K562 (cell line): ENCODE data around the gene CYP46A1. TPM values are rescaled to one million over a fixed set of nuclear protein-coding genes. Genes with fewer than 3 reads are reported as not detected.

ENCODE experiments used
- ATAC-seq: fragments of 200-7000 bp; cut with Tn5 transposase; 3 replicates; pipeline ENCODE4 v1.9.1; 2020; ENCODE audit warnings: moderate library complexity
- BruUV-seq: library from RNA; stranded (reverse); fragments of 400-500 nt; replicated peaks from 2 replicates; lab custom pipeline; 2021; lab: Mats Ljungman, UMichigan
- CTCF ChIA-PET: fragments of 300-600 bp; formaldehyde crosslinking; extraction: SDS; loops from one replicate; lab custom pipeline; 2021; ENCODE audit warnings: low intra/inter-chr PET ratio; lab: Yijun Ruan, JAX
- POLR2A ChIA-PET: fragments of 300-600, 350-650 bp; sonication (Branson Sonifier 250); formaldehyde crosslinking; extraction: SDS; loops from one replicate; lab custom pipeline; 2021; ENCODE audit warnings: antibody characterized with exemption, inconsistent platforms; lab: Yijun Ruan, JAX
- DNase-seq, 4 experiments: peaks; one replicate each; pipeline versions ENCODE4 v3.0.0 to v3.0.0-alpha.2; 2011 to 2018; ENCODE audit warnings: low spot score in 3 of 4, mixed read lengths in 3 of 4; ENCODE audit errors: extremely low read depth in 1 of 4
- FAIRE-seq: peaks from 2 replicates; lab custom pipeline; 2011; peaks lifted over from hg19 to GRCh38; lab: Jason Lieb, UNC
- H2AFZ ChIP-seq: 2 replicates; pipeline ENCODE4 v1.6.0; 2011; ENCODE audit warnings: low read depth, low read length, control low read depth, inconsistent platforms
- H3K27ac ChIP-seq: fragments of 200-600 bp; 3 replicates; pipeline ENCODE4 v1.8.0; 2011; ENCODE audit warnings: low read depth, mild to moderate bottlenecking, control low read depth, inconsistent platforms, low read length, moderate library complexity, mixed read lengths; ENCODE audit errors: extremely low read depth
- H3K27me3 ChIP-seq, 2 experiments: fragments of 300-600 bp in 1 of 2; 2 replicates in 1 of 2; 3 replicates in 1 of 2; pipeline versions ENCODE4 v1.6.0 to v1.8.0; 2011; ENCODE audit warnings: inconsistent platforms in 2 of 2, low read length in 2 of 2, mild to moderate bottlenecking in 1 of 2, mixed read lengths in 1 of 2, moderate library complexity in 1 of 2; ENCODE audit not compliant: control insufficient read depth in 2 of 2, insufficient read depth in 2 of 2
- H3K36me3 ChIP-seq: fragments of 300-600 bp; 3 replicates; pipeline ENCODE4 v1.8.0; 2011; ENCODE audit warnings: mild to moderate bottlenecking, low read length, inconsistent platforms; ENCODE audit not compliant: control insufficient read depth, insufficient read depth
- H3K4me1 ChIP-seq, 2 experiments: fragments of 200-600 bp in 1 of 2; replicated peaks in 1 of 2; 2 replicates in 1 of 2; 3 replicates in 1 of 2; pipeline versions ENCODE4 v1.5.1 to v1.8.0; 2011; ENCODE audit warnings: inconsistent platforms in 2 of 2, low read length in 2 of 2, mild to moderate bottlenecking in 1 of 2, mixed read lengths in 1 of 2, moderate library complexity in 1 of 2; ENCODE audit not compliant: control insufficient read depth in 2 of 2, insufficient read depth in 2 of 2
- H3K4me2 ChIP-seq: 2 replicates; pipeline ENCODE4 v1.6.1; 2011; ENCODE audit warnings: low read length, control low read depth, inconsistent platforms, mixed read lengths; ENCODE audit not compliant: insufficient read depth
- H3K4me3 ChIP-seq: fragments of 200-600 bp; sonication (generic), shearing (Covaris generic); 2 replicates; pipeline ENCODE4 v1.5.1; 2016; ENCODE audit warnings: control low read depth, inconsistent platforms
- H3K79me2 ChIP-seq: fragments of 200-600 bp; 3 replicates; pipeline ENCODE4 v1.8.0; 2011; ENCODE audit warnings: low read length, inconsistent platforms; ENCODE audit not compliant: control insufficient read depth, insufficient read depth
- H3K9ac ChIP-seq, 2 experiments: 2 replicates each; pipeline versions ENCODE4 v1.6.0 to v1.6.1; 2011; ENCODE audit warnings: low read depth in 2 of 2, low read length in 2 of 2, control low read depth in 1 of 2, inconsistent platforms in 1 of 2, mild to moderate bottlenecking in 1 of 2, mixed read lengths in 1 of 2; ENCODE audit not compliant: insufficient read depth in 1 of 2
- H3K9me1 ChIP-seq: one replicate; pipeline ENCODE4 v1.6.0; 2011; ENCODE audit warnings: inconsistent platforms, mild to moderate bottlenecking, low read length, moderate library complexity; ENCODE audit not compliant: control insufficient read depth, insufficient read depth
- H3K9me3 ChIP-seq: replicated peaks from 2 replicates; pipeline ENCODE4 v1.5.1; 2011; ENCODE audit warnings: low read depth, low read length, inconsistent platforms; ENCODE audit not compliant: control insufficient read depth, insufficient read depth
- H4K20me1 ChIP-seq: replicated peaks from 2 replicates; pipeline ENCODE4 v1.6.1; 2011; ENCODE audit warnings: low read length, inconsistent platforms, mixed read lengths; ENCODE audit not compliant: control insufficient read depth, insufficient read depth
- BCOR ChIP-seq: fragments of 450-650 bp; IDR thresholded peaks from 2 replicates; pipeline ENCODE4 v1.6.1; 2016
- FOXA3 ChIP-seq, 2 experiments: fragments of 450-650 bp in 1 of 2; sonication (generic) in 1 of 2; formaldehyde crosslinking; IDR thresholded peaks in 1 of 2; conservative IDR thresholded peaks in 1 of 2; 2 replicates each; pipeline versions ENCODE4 v1.4.0 to v1.8.0; 2020 to 2022; ENCODE audit warnings: mild to moderate bottlenecking in 2 of 2, missing genetic modification reagents in 1 of 2
- MTA1 ChIP-seq: fragments of 450-650 bp; IDR thresholded peaks from 2 replicates; pipeline ENCODE4 v1.6.1; 2017; ENCODE audit warnings: borderline replicate concordance
- POLR2A ChIP-seq: fragments of 450-650 bp; conservative IDR thresholded peaks from 2 replicates; pipeline ENCODE4 v1.6.1; 2016
- RBM25 ChIP-seq: fragments of 200-400 bp; formaldehyde crosslinking; IDR thresholded peaks from 2 replicates; pipeline ENCODE4 v1.6.1; 2018; ENCODE audit warnings: low read length, low read depth, moderate library complexity; ENCODE audit not compliant: severe bottlenecking
- RFX5 ChIP-seq: IDR thresholded peaks from 2 replicates; pipeline ENCODE4 v1.6.1; 2011; ENCODE audit warnings: low read depth, mild to moderate bottlenecking, improper control_type of control experiment, low read length
- ZBTB7A ChIP-seq: IDR thresholded peaks from 2 replicates; pipeline ENCODE4 v1.6.1; 2011; ENCODE audit warnings: low read depth, mild to moderate bottlenecking, low read length, moderate library complexity, borderline replicate concordance; ENCODE audit not compliant: control insufficient read depth
- ZFP36 ChIP-seq: fragments of 150-350 bp; IDR thresholded peaks from 2 replicates; pipeline ENCODE4 v1.6.1; 2018; ENCODE audit warnings: low read length, low read depth; ENCODE audit not compliant: partially characterized antibody
- WGBS: fragments of 100-300 bp; shearing (Covaris generic); methylation state at CpG from one replicate; pipeline ENCODE4 v1.1.6; 2016; ENCODE audit warnings: low coverage, mixed read lengths; ENCODE audit not compliant: insufficient coverage; ENCODE audit errors: missing lambda C conversion rate; 5-methylcytosine and 5-hydroxymethylcytosine counted together
- in situ Hi-C: fragments of 300-500 bp; cut with MboI; formaldehyde crosslinking; loops from 4 replicates; pipeline ENCODE4 v1.15.0; 2018; ENCODE audit warnings: inconsistent platforms, mixed read lengths
- intact Hi-C: fragments of 100-400 bp; cut with micrococcal nuclease; formaldehyde crosslinking; loops from 2 replicates; pipeline ENCODE4 v1.14.2; 2022
- polyA plus RNA-seq, 8 experiments: library from polyadenylated mRNA; depleted of rRNA in 4 of 8; stranded (reverse) in 5 of 8; unstranded in 3 of 8; fragments of >200 nt; fragmentation: Nextera tagmentation in 2 of 8; fragmentation: Illumina TruSeq in 1 of 8; extraction: Ambion mirVana in 2 of 8; extraction: Trizol in 1 of 8; gene quantifications; 2 replicates each; pipeline versions ENCODE4 v1.2.1 to v1.2.3, GENCODE V29; 2011 to 2014; ENCODE audit warnings: inconsistent platforms in 1 of 8, missing spikeins in 1 of 8
- total RNA-seq, 7 experiments: library from RNA; depleted of rRNA in 6 of 7; stranded (reverse); fragments of >200 nt in 6 of 7; fragmentation: Illumina TruSeq in 2 of 7; extraction: Trizol in 2 of 7; gene quantifications; 2 replicates each; pipeline versions ENCODE4 v1.2.1 to v1.2.3, GENCODE V29; 2011 to 2021; ENCODE audit warnings: low replicate concordance in 1 of 7
- TF ChIP-seq, protein P1 (sequence below): sonication (generic); formaldehyde crosslinking; IDR thresholded peaks from 2 replicates; pipeline ENCODE4 v1.8.1; 2023; ENCODE audit warnings: mild to moderate bottlenecking, missing genetic modification reagents
- TF ChIP-seq, protein P2 (sequence below): IDR thresholded peaks from 3 replicates; pipeline ENCODE4 v1.6.1; 2011; ENCODE audit warnings: borderline replicate concordance, mild to moderate bottlenecking, moderate library complexity; ENCODE audit not compliant: insufficient read length; ENCODE audit errors: extremely low read depth

CYP46A1 gene
- total and polyA plus RNA-seq, 9 of the 15 experiments (the other 6 are each of a cell fraction or from before 2014, with no cell fraction given), result not detected

DNA sequence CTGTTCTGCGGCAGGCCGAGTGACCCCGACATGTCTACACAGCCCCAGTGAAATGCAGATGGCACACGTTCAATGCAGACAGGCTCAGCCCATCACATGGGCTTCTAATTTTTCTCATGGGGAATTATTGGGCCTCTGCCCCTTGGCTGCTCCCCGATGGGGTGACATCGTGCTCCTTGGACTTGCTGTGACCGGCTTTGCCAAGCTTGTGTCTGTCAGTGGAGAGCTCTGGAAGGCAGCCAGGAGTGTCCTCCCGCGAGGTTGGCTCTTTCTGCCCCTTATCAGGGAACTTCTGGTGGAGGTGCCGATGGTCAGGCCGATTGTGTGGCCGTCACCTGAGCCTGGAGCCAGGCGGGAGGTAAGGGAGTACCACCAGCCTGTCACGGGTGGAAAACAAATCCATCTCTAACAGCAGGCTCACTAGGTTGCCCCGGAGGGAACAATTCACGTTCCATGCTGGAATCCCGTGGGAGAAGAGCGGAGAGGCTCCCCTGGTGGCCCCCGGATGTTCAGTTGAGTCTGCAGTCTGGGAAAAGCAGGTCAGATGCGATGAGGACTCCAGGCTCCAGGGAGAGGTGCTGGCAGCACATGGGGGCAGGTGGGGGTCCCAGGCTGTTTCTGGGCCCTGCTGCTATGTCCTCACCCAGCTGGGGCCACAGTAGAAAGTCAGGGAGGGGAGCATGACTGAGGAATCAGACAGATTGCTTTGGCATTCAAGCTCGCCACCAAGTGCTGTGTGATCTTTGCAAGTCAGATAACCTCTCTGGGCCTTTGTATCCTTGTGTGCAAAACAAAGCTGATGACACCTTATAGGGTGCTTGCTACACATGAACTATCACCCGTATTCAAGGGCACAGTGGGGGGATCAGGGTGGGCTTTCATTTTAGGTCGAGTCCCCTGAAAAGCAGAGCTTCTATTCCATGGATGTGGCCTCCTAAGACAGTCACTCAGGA is 65.9 kb downstream of the CYP46A1 start:
- no peaks in the 10 kb centered on the region for H3K9me3 ChIP-seq
- H3K27ac ChIP-seq, result no peak overlapping the region
- TF ChIP-seq RBM25 (peak; percentile 79), ZFP36 (peak; percentile 58), FOXA3 (CRISPR knock-in tag; conservative IDR thresholded peaks at IDR 0.05 in 1 of 2, IDR thresholded peaks at IDR 0.05 in 1 of 2) (no peak), MTA1 (no peak), ZBTB7A (no peak), POLR2A (no peak), BCOR (peak; percentile 73), RFX5 (no peak)
- TF ChIP-seq, protein P1, sequence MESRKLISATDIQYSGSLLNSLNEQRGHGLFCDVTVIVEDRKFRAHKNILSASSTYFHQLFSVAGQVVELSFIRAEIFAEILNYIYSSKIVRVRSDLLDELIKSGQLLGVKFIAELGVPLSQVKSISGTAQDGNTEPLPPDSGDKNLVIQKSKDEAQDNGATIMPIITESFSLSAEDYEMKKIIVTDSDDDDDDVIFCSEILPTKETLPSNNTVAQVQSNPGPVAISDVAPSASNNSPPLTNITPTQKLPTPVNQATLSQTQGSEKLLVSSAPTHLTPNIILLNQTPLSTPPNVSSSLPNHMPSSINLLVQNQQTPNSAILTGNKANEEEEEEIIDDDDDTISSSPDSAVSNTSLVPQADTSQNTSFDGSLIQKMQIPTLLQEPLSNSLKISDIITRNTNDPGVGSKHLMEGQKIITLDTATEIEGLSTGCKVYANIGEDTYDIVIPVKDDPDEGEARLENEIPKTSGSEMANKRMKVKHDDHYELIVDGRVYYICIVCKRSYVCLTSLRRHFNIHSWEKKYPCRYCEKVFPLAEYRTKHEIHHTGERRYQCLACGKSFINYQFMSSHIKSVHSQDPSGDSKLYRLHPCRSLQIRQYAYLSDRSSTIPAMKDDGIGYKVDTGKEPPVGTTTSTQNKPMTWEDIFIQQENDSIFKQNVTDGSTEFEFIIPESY (CRISPR knock-in tag), result no peak
- TF ChIP-seq, protein P2, sequence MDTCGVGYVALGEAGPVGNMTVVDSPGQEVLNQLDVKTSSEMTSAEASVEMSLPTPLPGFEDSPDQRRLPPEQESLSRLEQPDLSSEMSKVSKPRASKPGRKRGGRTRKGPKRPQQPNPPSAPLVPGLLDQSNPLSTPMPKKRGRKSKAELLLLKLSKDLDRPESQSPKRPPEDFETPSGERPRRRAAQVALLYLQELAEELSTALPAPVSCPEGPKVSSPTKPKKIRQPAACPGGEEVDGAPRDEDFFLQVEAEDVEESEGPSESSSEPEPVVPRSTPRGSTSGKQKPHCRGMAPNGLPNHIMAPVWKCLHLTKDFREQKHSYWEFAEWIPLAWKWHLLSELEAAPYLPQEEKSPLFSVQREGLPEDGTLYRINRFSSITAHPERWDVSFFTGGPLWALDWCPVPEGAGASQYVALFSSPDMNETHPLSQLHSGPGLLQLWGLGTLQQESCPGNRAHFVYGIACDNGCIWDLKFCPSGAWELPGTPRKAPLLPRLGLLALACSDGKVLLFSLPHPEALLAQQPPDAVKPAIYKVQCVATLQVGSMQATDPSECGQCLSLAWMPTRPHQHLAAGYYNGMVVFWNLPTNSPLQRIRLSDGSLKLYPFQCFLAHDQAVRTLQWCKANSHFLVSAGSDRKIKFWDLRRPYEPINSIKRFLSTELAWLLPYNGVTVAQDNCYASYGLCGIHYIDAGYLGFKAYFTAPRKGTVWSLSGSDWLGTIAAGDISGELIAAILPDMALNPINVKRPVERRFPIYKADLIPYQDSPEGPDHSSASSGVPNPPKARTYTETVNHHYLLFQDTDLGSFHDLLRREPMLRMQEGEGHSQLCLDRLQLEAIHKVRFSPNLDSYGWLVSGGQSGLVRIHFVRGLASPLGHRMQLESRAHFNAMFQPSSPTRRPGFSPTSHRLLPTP, result no peak
- H3K36me3 ChIP-seq, result no peaks in the 10 kb centered on the region
- peaks cover 0 to 12% of the 10 kb centered on the region in 2 experiments; a peak in 2 of 5 replicates for H3K4me1 ChIP-seq
- H3K4me3 ChIP-seq, result no peak overlapping the region
- no peak for FAIRE-seq
- no peaks in the 10 kb centered on the region; the same call in 1 of the 2 replicates for H4K20me1 ChIP-seq
- ChIA-PET POLR2A (interaction anchor here (0.7 kb wide), 1 partner anchor 303 kb away, joined by 3 read pairs; no protein-coding TSS in a partner anchor), CTCF (no interaction called here)
- peaks cover 3 to 65% of the 10 kb centered on the region in 2 experiments; a peak in 4 of 5 replicates for H3K27me3 ChIP-seq
- intact Hi-C loops (no loop called here), in situ Hi-C loops (no loop called here)
- no peaks in the 10 kb centered on the region for H3K79me2 ChIP-seq
- H3K9ac ChIP-seq, result no peak overlapping the region
- no TSS peak for BruUV-seq
- 7% methylated on average over 23 of the region's 23 CpGs for WGBS
- no peaks in the 10 kb centered on the region for H3K9me1 ChIP-seq
- no peak overlapping the region for H2AFZ ChIP-seq
- no peak for ATAC-seq
- H3K4me2 ChIP-seq, result no peak overlapping the region
- no peak for DNase-seq
